HG03521 (cell line): ENCODE measurements around the gene PSME2.
A peak's percentile ranks its signal among the peaks of the same experiment; 100 is the strongest.

Source experiments
- ATAC-seq: cut with Tn5 transposase; IDR thresholded peaks from one replicate; pipeline ENCODE4 v1.9.1; 2021; ENCODE audit warnings: mild to moderate bottlenecking, moderate library complexity; ENCODE audit not compliant: unreplicated experiment

PSME2 gene

GRCh38 chr14:24156840-24157239 is 10.4 kb upstream of the PSME2 start:
- no peak for ATAC-seq

GRCh38 chr14:24155100-24155499 is 8.7 kb upstream of the PSME2 start:
- no peak for ATAC-seq

- ATAC-seq, result no peak
These were observed 5.1 kb upstream of the PSME2 start for GRCh38 chr14:24151404-24152080.

- ATAC-seq, result no peak
These were observed 4.6 kb upstream of the PSME2 start for GRCh38 chr14:24150993-24151392.

GRCh38 chr14:24150567-24150966 is 4.2 kb upstream of the PSME2 start:
- no peak for ATAC-seq

- no peak for ATAC-seq
These were observed 3.7 kb upstream of the PSME2 start for GRCh38 chr14:24150061-24150460.

- ATAC-seq, result no peak
These were observed 3.0 kb upstream of the PSME2 start for GRCh38 chr14:24149302-24149969.

GRCh38 chr14:24147761-24148428 is 1.5 kb upstream of the PSME2 start:
- ATAC-seq, result no peak

- peak; percentile 79 for ATAC-seq
These were observed 759 bp upstream of the PSME2 start, which contains the start of gene RNF31 for GRCh38 chr14:24146978-24147760. Gene RNF31, plus strand, starts transcription at chr14:24147498. Its CDS starts 201 bp downstream, at chr14:24147699.

- no peak for ATAC-seq
These were observed 539 bp downstream of the PSME2 start for GRCh38 chr14:24145690-24146452.

- no peak for ATAC-seq
These were observed 1.2 kb downstream of the PSME2 start for GRCh38 chr14:24145219-24145618.

GRCh38 chr14:24144451-24144850 is 2.0 kb downstream of the PSME2 start:
- ATAC-seq, result no peak

GRCh38 chr14:24143511-24143910 is 2.9 kb downstream of the PSME2 start:
- no peak for ATAC-seq

GRCh38 chr14:24141097-24141880 is 5.1 kb downstream of the PSME2 start, which contains the start of gene EMC9:
Gene EMC9, minus strand, starts transcription at chr14:24141591. Its CDS starts 287 bp downstream, at chr14:24141304.
- ATAC-seq, result peak; percentile 85

GRCh38 chr14:24139272-24139934 is 7.0 kb downstream of the PSME2 start:
- ATAC-seq, result no peak

- no peak for ATAC-seq
These were observed 7.8 kb downstream of the PSME2 start for GRCh38 chr14:24138396-24139271.

- no peak for ATAC-seq
These were observed 8.6 kb downstream of the PSME2 start for GRCh38 chr14:24137529-24138395.
